GM12878 (cell line): Measurements from ENCODE around the gene ATXN1. TPM values are rescaled to one million over a fixed set of nuclear protein-coding genes. Genes with fewer than 3 reads are reported as not detected.

ENCODE experiments used
- BHLHE40 ChIP-seq, 2 experiments: fragments of 450-650 bp in 1 of 2; IDR thresholded peaks; 2 replicates each; pipeline ENCODE4 v1.6.1; 2011 to 2017; ENCODE audit warnings: low read depth in 2 of 2, borderline replicate concordance in 1 of 2, improper control_type of control experiment in 1 of 2, low read length in 1 of 2, mild to moderate bottlenecking in 1 of 2
- CEBPB ChIP-seq, 2 experiments: fragments of 150-350 bp in 1 of 2; IDR thresholded peaks; 2 replicates each; pipeline ENCODE4 v1.6.1; 2012 to 2014; ENCODE audit warnings: low read depth in 2 of 2, low read length in 2 of 2, borderline replicate concordance in 1 of 2, inconsistent platforms in 1 of 2
- CHD2 ChIP-seq: IDR thresholded peaks from 2 replicates; pipeline ENCODE4 v1.6.1; 2011; ENCODE audit warnings: low read depth, low read length, improper control_type of control experiment, borderline replicate concordance
- CREB1 ChIP-seq: IDR thresholded peaks from 2 replicates; pipeline ENCODE4 v1.6.1; 2012; ENCODE audit warnings: low read depth, mild to moderate bottlenecking, inconsistent platforms
- EP300 ChIP-seq, 2 experiments: fragments of 150-350 bp in 1 of 2; IDR thresholded peaks; 2 replicates each; pipeline ENCODE4 v1.6.1; 2011 to 2012; ENCODE audit warnings: low read depth in 2 of 2, low read length in 2 of 2, borderline replicate concordance in 1 of 2, improper control_type of control experiment in 1 of 2, inconsistent platforms in 1 of 2; ENCODE audit not compliant: control insufficient read depth in 1 of 2
- ETV6 ChIP-seq, 2 experiments: fragments of 450-650 bp in 1 of 2; IDR thresholded peaks in 1 of 2; conservative IDR thresholded peaks in 1 of 2; 2 replicates each; pipeline ENCODE4 v1.6.1; 2014; ENCODE audit warnings: antibody characterized with exemption in 1 of 2, borderline replicate concordance in 1 of 2, low read depth in 1 of 2, mild to moderate bottlenecking in 1 of 2, moderate library complexity in 1 of 2
- FOS ChIP-seq: IDR thresholded peaks from 3 replicates; pipeline ENCODE4 v1.6.1; 2011; ENCODE audit warnings: borderline replicate concordance; ENCODE audit not compliant: insufficient read length; ENCODE audit errors: extremely low read depth
- FOXM1 ChIP-seq: IDR thresholded peaks from 2 replicates; pipeline ENCODE4 v1.6.1; 2012; ENCODE audit warnings: low read depth, mild to moderate bottlenecking, inconsistent platforms, low read length, moderate library complexity
- MEF2A ChIP-seq: IDR thresholded peaks from 2 replicates; pipeline ENCODE4 v1.6.1; 2011; ENCODE audit warnings: low read depth, mild to moderate bottlenecking, low read length, moderate library complexity; ENCODE audit not compliant: insufficient read depth
- MTA2 ChIP-seq: fragments of 450-650 bp; IDR thresholded peaks from 2 replicates; pipeline ENCODE4 v1.6.1; 2016; ENCODE audit warnings: low read depth, mild to moderate bottlenecking, moderate library complexity
- MXI1 ChIP-seq: fragments of 150-350 bp; IDR thresholded peaks from 2 replicates; pipeline ENCODE4 v1.6.1; 2011; ENCODE audit warnings: low read depth, mild to moderate bottlenecking, inconsistent platforms, low read length, improper control_type of control experiment
- NFYB ChIP-seq: IDR thresholded peaks from 2 replicates; pipeline ENCODE4 v1.6.1; 2011; ENCODE audit warnings: low read depth, mild to moderate bottlenecking, low read length, improper control_type of control experiment, moderate library complexity; ENCODE audit not compliant: insufficient read depth
- NR2C2 ChIP-seq: IDR thresholded peaks from 2 replicates; pipeline ENCODE4 v1.6.1; 2011; ENCODE audit warnings: borderline replicate concordance, low read depth; ENCODE audit not compliant: control insufficient read depth, insufficient read length
- NR2F1 ChIP-seq: fragments of 450-650 bp; conservative IDR thresholded peaks from 2 replicates; pipeline ENCODE4 v1.6.1; 2017; ENCODE audit warnings: mild to moderate bottlenecking
- SIX5 ChIP-seq: IDR thresholded peaks from 2 replicates; pipeline ENCODE4 v1.6.1; 2011; ENCODE audit warnings: mild to moderate bottlenecking, low read depth, low read length, moderate library complexity; ENCODE audit not compliant: severe bottlenecking
- SMAD1 ChIP-seq: fragments of 450-650 bp; IDR thresholded peaks from 2 replicates; pipeline ENCODE4 v1.6.1; 2018; ENCODE audit warnings: mild to moderate bottlenecking, low read depth; ENCODE audit not compliant: partially characterized antibody
- SRF ChIP-seq, 2 experiments: IDR thresholded peaks; 2 replicates each; pipeline ENCODE4 v1.6.1; 2011; ENCODE audit warnings: low read depth in 2 of 2, low read length in 2 of 2, mild to moderate bottlenecking in 1 of 2, moderate library complexity in 1 of 2
- TCF3 ChIP-seq: IDR thresholded peaks from 2 replicates; pipeline ENCODE4 v1.6.1; 2012; ENCODE audit warnings: low read depth, mild to moderate bottlenecking, low read length, borderline replicate concordance; ENCODE audit not compliant: insufficient read depth
- YBX1 ChIP-seq: fragments of 450-650 bp; IDR thresholded peaks from 2 replicates; pipeline ENCODE4 v1.6.1; 2016; ENCODE audit warnings: antibody characterized with exemption
- ZBED1 ChIP-seq: IDR thresholded peaks from 2 replicates; pipeline ENCODE4 v1.6.1; 2016; ENCODE audit warnings: borderline replicate concordance
- ZNF24 ChIP-seq: fragments of 450-650 bp; IDR thresholded peaks from 2 replicates; pipeline ENCODE4 v1.6.1; 2017; ENCODE audit warnings: antibody characterized with exemption, mild to moderate bottlenecking
- polyA plus RNA-seq, 11 experiments: library from polyadenylated mRNA; depleted of rRNA in 4 of 11; unstranded in 6 of 11; stranded (reverse) in 5 of 11; fragments of >200 nt; fragmentation: Nextera tagmentation in 4 of 11; fragmentation: Illumina TruSeq in 1 of 11; extraction: Ambion mirVana in 4 of 11; extraction: Trizol in 1 of 11; gene quantifications; 1 replicate in 1 of 11; 2 replicates in 10 of 11; pipeline versions ENCODE4 v1.2.1 to v1.2.3, GENCODE V29; 2011 to 2016; ENCODE audit warnings: inconsistent platforms in 2 of 11, missing spikeins in 2 of 11, low read depth in 1 of 11
- total RNA-seq, 4 experiments: library from RNA; depleted of rRNA in 3 of 4; stranded (reverse); fragments of >200 nt in 3 of 4; fragmentation: Illumina TruSeq in 1 of 4; extraction: Trizol in 1 of 4; gene quantifications; 2 replicates each; pipeline versions ENCODE4 v1.2.1 to v1.2.3, GENCODE V29; 2013 to 2021
- TF ChIP-seq, protein P1 (sequence below), 3 experiments: IDR thresholded peaks in 2 of 3; conservative IDR thresholded peaks in 1 of 3; 2 replicates each; pipeline ENCODE4 v1.5.1; 2011; ENCODE audit warnings: low read depth in 3 of 3, low read length in 3 of 3, mild to moderate bottlenecking in 3 of 3, control low read depth in 2 of 3, moderate library complexity in 2 of 3, inconsistent platforms in 1 of 3, mixed read lengths in 1 of 3; ENCODE audit not compliant: control insufficient read depth in 2 of 3, insufficient read depth in 1 of 3; ENCODE audit errors: extremely low read depth in 1 of 3
- TF ChIP-seq, protein P2 (sequence below): fragments of 450-650 bp; formaldehyde crosslinking; IDR thresholded peaks from 2 replicates; pipeline ENCODE4 v1.4.0; 2020; ENCODE audit warnings: mild to moderate bottlenecking, moderate library complexity

Gene ATXN1
- total and polyA plus RNA-seq, 10 of the 15 experiments (the other 5 are each of a cell fraction or from before 2014, with no cell fraction given) = 12.2 to 51.2 (median 20.5) TPM

DNA sequence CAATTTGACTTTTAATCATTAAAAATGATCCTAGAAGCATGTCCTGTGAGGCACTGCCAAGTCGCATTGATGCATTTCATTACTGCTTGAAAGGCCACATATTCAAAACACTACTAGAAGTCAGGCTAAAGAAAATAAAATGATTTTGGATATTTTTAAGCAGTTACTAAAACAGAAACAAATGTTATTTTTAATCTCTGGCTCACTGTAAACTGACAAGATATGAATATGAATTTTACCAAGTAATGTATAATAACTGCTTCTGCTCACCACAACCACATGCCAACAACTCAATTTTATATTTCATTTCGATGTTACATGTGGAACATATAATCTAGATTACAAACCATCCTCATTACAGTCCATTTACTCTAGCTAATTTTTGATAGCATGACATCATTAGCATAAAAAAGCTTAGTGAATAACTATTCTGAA is 90.6 kb downstream of the ATXN1 start (continued):
- no peak for TF ChIP-seq SIX5
- no peak for TF ChIP-seq CHD2
- TF ChIP-seq CEBPB (IDR thresholded peaks at IDR 0.05; ENCODE audit: borderline replicate concordance in 1 of 2, low read depth in 2 of 2, low read length in 2 of 2) = peak in 1 of 2 experiments; percentile 71; a peak in 1 of 4 replicates
- TF ChIP-seq ETV6 (conservative IDR thresholded peaks at IDR 0.05 in 1 of 2, IDR thresholded peaks at IDR 0.05 in 1 of 2; ENCODE audit: borderline replicate concordance in 1 of 2, low read depth in 1 of 2) = no peak
- TF ChIP-seq NFYB = no peak
- TF ChIP-seq ZNF24 = peak; percentile 51; the same call in 1 of the 2 replicates
- TF ChIP-seq BHLHE40 (IDR thresholded peaks at IDR 0.05; ENCODE audit: borderline replicate concordance in 1 of 2, low read depth in 2 of 2, low read length in 1 of 2) = no peak
- no peak for TF ChIP-seq FOS
- TF ChIP-seq FOXM1 = peak; percentile 95
- TF ChIP-seq ZBED1 = peak; percentile 82; the same call in 1 of the 2 replicates
- no peak; the same call in 1 of the 2 replicates for TF ChIP-seq NR2F1
- TF ChIP-seq MEF2A = peak; percentile 99
- no peak for TF ChIP-seq SMAD1
- peak; percentile 36; the same call in 1 of the 2 replicates for TF ChIP-seq CREB1
- TF ChIP-seq EP300 (IDR thresholded peaks at IDR 0.05; ENCODE audit: borderline replicate concordance in 1 of 2, control insufficient read depth in 1 of 2, low read depth in 2 of 2, low read length in 2 of 2) = no peak
- no peak for TF ChIP-seq YBX1
- TF ChIP-seq, protein P1, sequence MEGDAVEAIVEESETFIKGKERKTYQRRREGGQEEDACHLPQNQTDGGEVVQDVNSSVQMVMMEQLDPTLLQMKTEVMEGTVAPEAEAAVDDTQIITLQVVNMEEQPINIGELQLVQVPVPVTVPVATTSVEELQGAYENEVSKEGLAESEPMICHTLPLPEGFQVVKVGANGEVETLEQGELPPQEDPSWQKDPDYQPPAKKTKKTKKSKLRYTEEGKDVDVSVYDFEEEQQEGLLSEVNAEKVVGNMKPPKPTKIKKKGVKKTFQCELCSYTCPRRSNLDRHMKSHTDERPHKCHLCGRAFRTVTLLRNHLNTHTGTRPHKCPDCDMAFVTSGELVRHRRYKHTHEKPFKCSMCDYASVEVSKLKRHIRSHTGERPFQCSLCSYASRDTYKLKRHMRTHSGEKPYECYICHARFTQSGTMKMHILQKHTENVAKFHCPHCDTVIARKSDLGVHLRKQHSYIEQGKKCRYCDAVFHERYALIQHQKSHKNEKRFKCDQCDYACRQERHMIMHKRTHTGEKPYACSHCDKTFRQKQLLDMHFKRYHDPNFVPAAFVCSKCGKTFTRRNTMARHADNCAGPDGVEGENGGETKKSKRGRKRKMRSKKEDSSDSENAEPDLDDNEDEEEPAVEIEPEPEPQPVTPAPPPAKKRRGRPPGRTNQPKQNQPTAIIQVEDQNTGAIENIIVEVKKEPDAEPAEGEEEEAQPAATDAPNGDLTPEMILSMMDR (IDR thresholded peaks at IDR 0.05 in 2 of 3, conservative IDR thresholded peaks at IDR 0.05 in 1 of 3; ENCODE audit: control insufficient read depth in 2 of 3, extremely low read depth in 1 of 3, insufficient read depth in 1 of 3, low read depth in 3 of 3, low read length in 3 of 3) = no peak
- TF ChIP-seq NR2C2 = no peak
- TF ChIP-seq MXI1 = no peak
- peak; percentile 37; the same call in 1 of the 2 replicates for TF ChIP-seq MTA2
- 0 out of 4 replicates have a peak, but pooled peaks of 1 of the 2 experiments have one; percentile 24 for TF ChIP-seq SRF (IDR thresholded peaks at IDR 0.05; ENCODE audit: low read depth in 2 of 2, low read length in 2 of 2)
- TF ChIP-seq TCF3 = no peak
- TF ChIP-seq, protein P2, sequence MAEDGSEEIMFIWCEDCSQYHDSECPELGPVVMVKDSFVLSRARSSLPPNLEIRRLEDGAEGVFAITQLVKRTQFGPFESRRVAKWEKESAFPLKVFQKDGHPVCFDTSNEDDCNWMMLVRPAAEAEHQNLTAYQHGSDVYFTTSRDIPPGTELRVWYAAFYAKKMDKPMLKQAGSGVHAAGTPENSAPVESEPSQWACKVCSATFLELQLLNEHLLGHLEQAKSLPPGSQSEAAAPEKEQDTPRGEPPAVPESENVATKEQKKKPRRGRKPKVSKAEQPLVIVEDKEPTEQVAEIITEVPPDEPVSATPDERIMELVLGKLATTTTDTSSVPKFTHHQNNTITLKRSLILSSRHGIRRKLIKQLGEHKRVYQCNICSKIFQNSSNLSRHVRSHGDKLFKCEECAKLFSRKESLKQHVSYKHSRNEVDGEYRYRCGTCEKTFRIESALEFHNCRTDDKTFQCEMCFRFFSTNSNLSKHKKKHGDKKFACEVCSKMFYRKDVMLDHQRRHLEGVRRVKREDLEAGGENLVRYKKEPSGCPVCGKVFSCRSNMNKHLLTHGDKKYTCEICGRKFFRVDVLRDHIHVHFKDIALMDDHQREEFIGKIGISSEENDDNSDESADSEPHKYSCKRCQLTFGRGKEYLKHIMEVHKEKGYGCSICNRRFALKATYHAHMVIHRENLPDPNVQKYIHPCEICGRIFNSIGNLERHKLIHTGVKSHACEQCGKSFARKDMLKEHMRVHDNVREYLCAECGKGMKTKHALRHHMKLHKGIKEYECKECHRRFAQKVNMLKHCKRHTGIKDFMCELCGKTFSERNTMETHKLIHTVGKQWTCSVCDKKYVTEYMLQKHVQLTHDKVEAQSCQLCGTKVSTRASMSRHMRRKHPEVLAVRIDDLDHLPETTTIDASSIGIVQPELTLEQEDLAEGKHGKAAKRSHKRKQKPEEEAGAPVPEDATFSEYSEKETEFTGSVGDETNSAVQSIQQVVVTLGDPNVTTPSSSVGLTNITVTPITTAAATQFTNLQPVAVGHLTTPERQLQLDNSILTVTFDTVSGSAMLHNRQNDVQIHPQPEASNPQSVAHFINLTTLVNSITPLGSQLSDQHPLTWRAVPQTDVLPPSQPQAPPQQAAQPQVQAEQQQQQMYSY = no peak
